Brain microvascular endothelial cell (primary cell): ENCODE results near the gene BCAT1.
"Not testable (repeated sequence)": the region's sequence is repeated elsewhere in the genome, so short reads cannot be mapped to it uniquely, and the experiment has no call there.

Experiments used
- DNase-seq: peaks from one replicate; pipeline ENCODE4 v3.0.0-alpha.2; 2020
- H3K27ac ChIP-seq: fragments of 250-450 bp; sonication (Bioruptor Pico); 2 replicates; pipeline ENCODE4 v1.5.1; 2020; ENCODE audit warnings: mild to moderate bottlenecking, moderate library complexity
- H3K27me3 ChIP-seq: fragments of 250-450 bp; sonication (Bioruptor Pico); replicated peaks from 2 replicates; pipeline ENCODE4 v1.5.1; 2020; ENCODE audit warnings: mild to moderate bottlenecking
- H3K36me3 ChIP-seq: fragments of 250-450 bp; sonication (Bioruptor Pico); replicated peaks from 2 replicates; pipeline ENCODE4 v1.5.1; 2020; ENCODE audit warnings: mild to moderate bottlenecking
- H3K4me3 ChIP-seq: 2 replicates; pipeline ENCODE4 v1.5.1; 2011; ENCODE audit warnings: low read depth, mild to moderate bottlenecking, control low read depth, low read length, moderate library complexity
- CTCF ChIP-seq: IDR thresholded peaks from 2 replicates; pipeline ENCODE4 v1.5.1; 2011; ENCODE audit warnings: low read depth, mild to moderate bottlenecking, moderate library complexity, low read length, control low read depth, inconsistent platforms; ENCODE audit errors: missing control alignments
- in situ Hi-C: cut with HindIII; loops from 2 replicates; pipeline ENCODE4 v1.10.0; 2017; ENCODE audit warnings: low sequenced_read_pairs, low pct_ligation_motif_present

The BCAT1 gene

GRCh38 chr12:24938341-24938740 lies 10.6 kb downstream of the BCAT1 start:
- Histone ChIP-seq H3K27ac (no peak overlapping the region), H3K36me3 (peaks cover 2% of the 10 kb centered on the region), H3K27me3 (no peaks in the 10 kb centered on the region), H3K4me3 (no peak overlapping the region)
- in situ Hi-C loops: no loop called here
- DNase-seq: no peak
- no peak for TF ChIP-seq CTCF

- peak; percentile 41 for DNase-seq
- no peak for TF ChIP-seq CTCF
- Histone ChIP-seq H3K27ac (no peak overlapping the region), H3K27me3 (no peaks in the 10 kb centered on the region), H3K4me3 (no peak overlapping the region), H3K36me3 (peaks cover 2% of the 10 kb centered on the region)
- in situ Hi-C loops: no loop called here
Observed at GRCh38 chr12:24937553-24938244, 11.2 kb downstream of the BCAT1 start.

- in situ Hi-C loops: no loop called here
Observed at GRCh38 chr12:24933694-24934407, 15.1 kb downstream of the BCAT1 start.

GRCh38 chr12:24931666-24932405 lies 17.1 kb downstream of the BCAT1 start:
- Histone ChIP-seq H3K36me3 (peaks cover 2% of the 10 kb centered on the region), H3K27ac (peak overlapping the region; percentile 36), H3K4me3 (no peak overlapping the region), H3K27me3 (no peaks in the 10 kb centered on the region)
- TF ChIP-seq CTCF: no peak
- in situ Hi-C loops: no loop called here
- DNase-seq: no peak

More at GRCh38 chr12:24933694-24934407, 15.1 kb downstream of the BCAT1 start:
- Histone ChIP-seq H3K4me3 (no peak overlapping the region), H3K27me3 (no peaks in the 10 kb centered on the region), H3K36me3 (peaks cover 2% of the 10 kb centered on the region), H3K27ac (no peak overlapping the region)
- no peak for TF ChIP-seq CTCF
- DNase-seq: no peak

- Histone ChIP-seq H3K27me3 (no peaks in the 10 kb centered on the region), H3K27ac (no peak overlapping the region), H3K36me3 (peaks cover 2% of the 10 kb centered on the region), H3K4me3 (no peak overlapping the region)
- DNase-seq: no peak
- in situ Hi-C loops: no loop called here
- no peak for TF ChIP-seq CTCF
Observed at GRCh38 chr12:24929953-24930352, 18.9 kb downstream of the BCAT1 start.

- DNase-seq, in situ Hi-C loops, H3K27me3 ChIP-seq, H3K4me3 ChIP-seq, H3K27ac ChIP-seq, H3K36me3 ChIP-seq: not testable (repeated sequence)
Observed at GRCh38 chr12:24928533-24929306, 20.2 kb downstream of the BCAT1 start.
